PC-3 (cell line): ENCODE results near the gene GPR15. TPM values are rescaled to one million over a fixed set of nuclear protein-coding genes. Genes with fewer than 3 reads are reported as not detected.

Experiments used
- ATAC-seq: fragments of 200-7000 bp; cut with Tn5 transposase; 2 replicates; pipeline ENCODE4 v1.9.1; 2020; ENCODE audit warnings: mild to moderate bottlenecking, moderate library complexity
- BruUV-seq: library from RNA; stranded (reverse); fragments of 400-500 nt; replicated peaks from 2 replicates; lab custom pipeline; 2021; lab: Mats Ljungman, UMichigan
- CTCF ChIA-PET: fragments of 300-600 bp; sonication (Branson Sonifier 250); formaldehyde crosslinking; loops from one replicate; lab custom pipeline; 2022; ENCODE audit warnings: antibody characterized with exemption; lab: Charles Lee
- POLR2A ChIA-PET: fragments of 300-600 bp; sonication (Branson Sonifier 250); formaldehyde crosslinking; loops from one replicate; lab custom pipeline; 2022; ENCODE audit warnings: antibody characterized with exemption; ENCODE audit not compliant: unreplicated experiment; lab: Charles Lee
- DNase-seq: peaks from one replicate; pipeline ENCODE4 v3.0.0-alpha.2; 2015
- H2AFZ ChIP-seq: fragments of 300-600 bp; sonication (generic); 2 replicates; pipeline ENCODE4 v1.6.0; 2016; ENCODE audit warnings: antibody characterized with exemption, low read length
- H3F3A ChIP-seq: fragments of 300-600 bp; sonication (generic); one replicate; pipeline ENCODE4 v1.6.0; 2017; ENCODE audit warnings: antibody characterized with exemption, low read length, control low read depth, mild to moderate bottlenecking; ENCODE audit not compliant: unreplicated experiment
- H3K27ac ChIP-seq: fragments of 300-600 bp; sonication (generic); 2 replicates; pipeline ENCODE4 v1.5.1; 2016; ENCODE audit warnings: mild to moderate bottlenecking, low read length
- H3K27me3 ChIP-seq: fragments of 300-600 bp; sonication (generic); 2 replicates; pipeline ENCODE4 v1.6.1; 2016; ENCODE audit warnings: low read length, mixed read lengths
- H3K36me3 ChIP-seq: fragments of 300-600 bp; sonication (generic); 2 replicates; pipeline ENCODE4 v1.6.1; 2016; ENCODE audit warnings: low read depth, mixed run types, low read length, mixed read lengths
- H3K4me1 ChIP-seq: fragments of 300-600 bp; sonication (generic); 2 replicates; pipeline ENCODE4 v1.5.1; 2016; ENCODE audit warnings: low read length; ENCODE audit not compliant: insufficient read depth
- H3K4me2 ChIP-seq: fragments of 300-600 bp; sonication (generic); 2 replicates; pipeline ENCODE4 v1.6.0; 2016; ENCODE audit warnings: low read length
- H3K4me3 ChIP-seq: fragments of 300-600 bp; sonication (generic); 2 replicates; pipeline ENCODE4 v1.5.1; 2016; ENCODE audit warnings: mild to moderate bottlenecking, low read length, mixed read lengths
- H3K79me2 ChIP-seq: fragments of 300-600 bp; sonication (generic); 2 replicates; pipeline ENCODE4 v1.6.1; 2017; ENCODE audit warnings: low read length, mixed read lengths
- H3K9ac ChIP-seq: fragments of 300-600 bp; sonication (generic); 2 replicates; pipeline ENCODE4 v1.6.0; 2016; ENCODE audit warnings: mild to moderate bottlenecking, low read length
- H3K9me2 ChIP-seq: fragments of 300-600 bp; sonication (generic); replicated peaks from 2 replicates; pipeline ENCODE4 v1.6.1; 2016; ENCODE audit warnings: mixed run types, low read length, mixed read lengths
- H3K9me3 ChIP-seq: fragments of 300-600 bp; sonication (generic); 2 replicates; pipeline ENCODE4 v1.6.1; 2016; ENCODE audit warnings: low read length, mixed read lengths
- H4K20me1 ChIP-seq: fragments of 300-600 bp; sonication (generic); 2 replicates; pipeline ENCODE4 v1.6.1; 2016; ENCODE audit warnings: low read length, mixed read lengths
- EZH2 ChIP-seq: fragments of 300-600 bp; sonication (generic); IDR thresholded peaks from one replicate; pipeline ENCODE4 v1.6.1; 2017; ENCODE audit warnings: antibody characterized with exemption, mild to moderate bottlenecking, low read length; ENCODE audit not compliant: unreplicated experiment
- EZH2phosphoT487 ChIP-seq: fragments of 300-600 bp; sonication (generic); IDR thresholded peaks from 2 replicates; pipeline ENCODE4 v1.6.1; 2018; ENCODE audit warnings: mild to moderate bottlenecking, antibody characterized with exemption, low read length, borderline replicate concordance
- intact Hi-C: fragments of 100-400 bp; cut with micrococcal nuclease; formaldehyde crosslinking; loops from 2 replicates; pipeline ENCODE4 v1.9.0; 2023
- total RNA-seq: library from RNA; depleted of rRNA; stranded (reverse); fragments of >200 nt; gene quantifications from 2 replicates; pipeline ENCODE4 v1.2.3, GENCODE V29; 2014
- TF ChIP-seq, protein P1 (sequence below): fragments of 300-600 bp; sonication (generic); conservative IDR thresholded peaks from 2 replicates; pipeline ENCODE4 v1.5.1; 2017; ENCODE audit warnings: antibody characterized with exemption, low read depth, mild to moderate bottlenecking, low read length

Gene GPR15
- total RNA-seq, 1 experiment from 2014 or later, result not detected

DNA sequence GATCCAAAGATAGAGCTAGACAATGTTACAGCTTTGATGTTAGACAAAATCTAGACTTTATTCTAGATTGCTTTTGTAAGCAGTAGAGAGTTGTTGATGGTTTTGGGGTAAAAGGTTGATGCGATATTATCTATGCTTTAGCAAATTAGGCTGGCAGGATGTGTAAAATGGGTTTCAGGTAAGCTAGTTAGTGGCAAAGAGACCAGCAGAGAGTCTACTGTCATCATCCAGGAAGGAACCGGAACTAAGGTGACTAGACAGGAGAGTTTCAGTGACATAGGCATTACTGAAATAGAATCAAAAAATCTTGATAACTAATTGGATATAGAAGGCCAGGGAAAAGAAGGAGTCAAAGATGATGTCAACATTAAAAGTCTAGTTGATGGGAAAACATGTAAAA, 23.2 kb upstream of the GPR15 start:
- no peak overlapping the region for H3K4me3 ChIP-seq
- BruUV-seq, result no TSS peak
- H3K36me3 ChIP-seq, result no peaks in the 10 kb centered on the region
- intact Hi-C loops, result no loop called here
- no peak overlapping the region for H2AFZ ChIP-seq
- no peaks in the 10 kb centered on the region for H3K9me3 ChIP-seq
- TF ChIP-seq EZH2, result no peak
- TF ChIP-seq, protein P1, sequence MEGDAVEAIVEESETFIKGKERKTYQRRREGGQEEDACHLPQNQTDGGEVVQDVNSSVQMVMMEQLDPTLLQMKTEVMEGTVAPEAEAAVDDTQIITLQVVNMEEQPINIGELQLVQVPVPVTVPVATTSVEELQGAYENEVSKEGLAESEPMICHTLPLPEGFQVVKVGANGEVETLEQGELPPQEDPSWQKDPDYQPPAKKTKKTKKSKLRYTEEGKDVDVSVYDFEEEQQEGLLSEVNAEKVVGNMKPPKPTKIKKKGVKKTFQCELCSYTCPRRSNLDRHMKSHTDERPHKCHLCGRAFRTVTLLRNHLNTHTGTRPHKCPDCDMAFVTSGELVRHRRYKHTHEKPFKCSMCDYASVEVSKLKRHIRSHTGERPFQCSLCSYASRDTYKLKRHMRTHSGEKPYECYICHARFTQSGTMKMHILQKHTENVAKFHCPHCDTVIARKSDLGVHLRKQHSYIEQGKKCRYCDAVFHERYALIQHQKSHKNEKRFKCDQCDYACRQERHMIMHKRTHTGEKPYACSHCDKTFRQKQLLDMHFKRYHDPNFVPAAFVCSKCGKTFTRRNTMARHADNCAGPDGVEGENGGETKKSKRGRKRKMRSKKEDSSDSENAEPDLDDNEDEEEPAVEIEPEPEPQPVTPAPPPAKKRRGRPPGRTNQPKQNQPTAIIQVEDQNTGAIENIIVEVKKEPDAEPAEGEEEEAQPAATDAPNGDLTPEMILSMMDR, result no peak
- no peak for TF ChIP-seq EZH2phosphoT487
- no peak for ATAC-seq
- peaks cover 8% of the 10 kb centered on the region for H3F3A ChIP-seq
- CTCF ChIA-PET, result no interaction called here
- no peaks in the 10 kb centered on the region; the same call in 1 of the 2 replicates for H3K9me2 ChIP-seq
- no peak overlapping the region for H3K27ac ChIP-seq
- POLR2A ChIA-PET, result no interaction called here
- no peaks in the 10 kb centered on the region for H4K20me1 ChIP-seq
- peaks cover 25% of the 10 kb centered on the region for H3K4me1 ChIP-seq
- H3K9ac ChIP-seq, result no peak overlapping the region
- H3K27me3 ChIP-seq, result no peaks in the 10 kb centered on the region
- H3K4me2 ChIP-seq, result no peak overlapping the region
- no peak for DNase-seq
- no peaks in the 10 kb centered on the region for H3K79me2 ChIP-seq

DNA sequence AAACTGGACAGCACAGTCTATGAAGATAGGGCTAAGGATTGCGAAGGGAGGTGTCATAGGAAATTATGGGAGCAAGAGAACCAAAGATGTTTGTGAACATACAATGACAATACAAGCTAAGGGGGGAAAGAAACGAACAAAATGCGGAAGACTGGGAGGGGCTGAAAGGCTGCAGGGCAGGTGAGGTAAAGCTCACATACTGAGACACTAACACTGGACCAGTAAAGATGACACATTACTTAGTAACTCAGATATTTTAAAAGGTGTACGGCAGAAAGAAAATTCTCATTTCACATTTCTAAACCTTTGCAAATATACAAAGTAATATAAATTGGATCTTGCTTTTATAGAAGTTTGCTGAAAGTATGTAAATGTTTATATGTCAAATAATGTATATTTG, 19.2 kb upstream of the GPR15 start:
- ATAC-seq (peak; percentile 76), DNase-seq (peak; percentile 68)
- Histone ChIP-seq H3K36me3 (peaks cover 12% of the 10 kb centered on the region; the same call in 1 of the 2 replicates), H3K79me2 (no peaks in the 10 kb centered on the region), H3K27me3 (no peaks in the 10 kb centered on the region), H3K9ac (peak overlapping the region; percentile 33), H3K9me2 (no peaks in the 10 kb centered on the region; the same call in 1 of the 2 replicates), H3K4me3 (peak overlapping the region; percentile 3; the same call in 1 of the 2 replicates), H3K27ac (peak overlapping the region; percentile 77), H2AFZ (no peak overlapping the region), H3F3A (peaks cover 11% of the 10 kb centered on the region), H3K4me2 (peak overlapping the region; percentile 63), H4K20me1 (no peaks in the 10 kb centered on the region), H3K4me1 (peaks cover 31% of the 10 kb centered on the region), H3K9me3 (no peaks in the 10 kb centered on the region)
- intact Hi-C loops, result loop anchor here (1.0 to 2.0 kb wide), 2 partner anchors 33 to 474 kb away; no protein-coding TSS in a partner anchor
- TF ChIP-seq, protein P1, result no peak
- TF ChIP-seq EZH2phosphoT487 (no peak), EZH2 (no peak)
- POLR2A ChIA-PET, result no interaction called here
- CTCF ChIA-PET, result no interaction called here
- no TSS peak for BruUV-seq

GRCh38 chr3:98513091-98513511, 18.7 kb upstream of the GPR15 start:
- peak; percentile 89 for DNase-seq
- no peaks in the 10 kb centered on the region; the same call in 1 of the 2 replicates for H3K9me2 ChIP-seq
- ChIA-PET CTCF (interaction anchor here (0.5 kb wide), 1 partner anchor 302 kb away, joined by 3 read pairs; no protein-coding TSS in a partner anchor), POLR2A (interaction anchor here (0.6 to 0.7 kb wide), 2 partner anchors 61 to 71 kb away, joined by 5 read pairs; no protein-coding TSS in a partner anchor)
- no TSS peak for BruUV-seq
- H3K9me3 ChIP-seq, result no peaks in the 10 kb centered on the region
- H4K20me1 ChIP-seq, result 0 out of 2 replicates have a peak, but pooled peaks cover 2% of the 10 kb centered on the region
- peak; percentile 83 for ATAC-seq
- peaks cover 31% of the 10 kb centered on the region for H3K4me1 ChIP-seq
- intact Hi-C loops, result loop anchor here (1.0 to 2.0 kb wide), 3 partner anchors 9 to 474 kb away; partner anchors contain the start of gene CLDND1
- H3K9ac ChIP-seq, result peak overlapping the region; percentile 33; the same call in 1 of the 2 replicates
- peak overlapping the region; percentile 63 for H3K4me2 ChIP-seq
- TF ChIP-seq EZH2 (no peak), EZH2phosphoT487 (no peak)
- TF ChIP-seq, protein P1, result no peak
- H3K27ac ChIP-seq, result peak overlapping the region; percentile 77
- peak overlapping the region; percentile 3; the same call in 1 of the 2 replicates for H3K4me3 ChIP-seq
- H2AFZ ChIP-seq, result no peak overlapping the region
- H3K36me3 ChIP-seq, result peaks cover 17% of the 10 kb centered on the region; the same call in 1 of the 2 replicates
- H3F3A ChIP-seq, result peaks cover 11% of the 10 kb centered on the region
- no peaks in the 10 kb centered on the region for H3K27me3 ChIP-seq
- H3K79me2 ChIP-seq, result 0 out of 2 replicates have a peak, but pooled peaks cover 1% of the 10 kb centered on the region
